ENCODE results near the gene CNOT3. TPM values are rescaled to one million over a fixed set of nuclear protein-coding genes. Genes with fewer than 3 reads are reported as not detected.

CNOT3 gene
- total and polyA plus RNA-seq, 2 donors (not counting 3 experiments of a cell fraction or from before 2014, with no cell fraction given): 20.4 to 74.7 TPM

GRCh38 chr19:54201172-54201701 lies 63.7 kb downstream of the CNOT3 start:
- no peaks in the 10 kb centered on the region for H3K9me3 ChIP-seq (replicated peaks; ENCODE audit: control insufficient read depth, insufficient read depth, low read length)
- peak overlapping the region; percentile 96 for H3K4me2 ChIP-seq (ENCODE audit: insufficient read depth, low read length)
- no peaks in the 10 kb centered on the region for H3K9me1 ChIP-seq (replicated peaks; ENCODE audit: control insufficient read depth, extremely low read depth, insufficient read depth, low read length)
- no peaks in the 10 kb centered on the region for H3K27me3 ChIP-seq (ENCODE audit: control insufficient read depth in 2 of 2, insufficient read depth in 2 of 2, low read length in 2 of 2)
- peaks cover 56% of the 10 kb centered on the region for H3K79me2 ChIP-seq (ENCODE audit: control insufficient read depth, insufficient read depth, low read length)
- no peak overlapping the region for H2AFZ ChIP-seq (ENCODE audit: low read depth, low read length)
- peak overlapping the region; percentile 91 for H3K27ac ChIP-seq (ENCODE audit: insufficient read depth, low read depth, low read length)
- CTCF ChIA-PET: interaction anchor here (1.4 to 2.0 kb wide), 2 partner anchors 10 to 65 kb away, joined by 8 read pairs; partner anchors contain the start of gene TSEN34
- H3K4me3 ChIP-seq (replicated peaks in 1 of 3; ENCODE audit: insufficient read depth in 1 of 3, low read depth in 1 of 3, low read length in 3 of 3): peak overlapping the region; percentile 45 to 97 (median 64)
- H4K20me1 ChIP-seq (replicated peaks; ENCODE audit: control insufficient read depth, extremely low read depth, insufficient read depth, low read length): peaks cover 3% of the 10 kb centered on the region
- POLR2A ChIA-PET: interaction anchor here (0.7 to 6.0 kb wide), 7 partner anchors 9 to 680 kb away, joined by 3 to 91 read pairs (median 4); partner anchors contain the start of genes CNOT3, MBOAT7, MYADM and PRPF31
- H3K36me3 ChIP-seq (ENCODE audit: control insufficient read depth in 2 of 2, extremely low read depth in 1 of 2, insufficient read depth in 2 of 2, low read length in 2 of 2): peaks cover 32 to 34% of the 10 kb centered on the region in 2 experiments
- dilution Hi-C loops (cut with MboI; ENCODE audit: extremely low pct_ligation_motif_present, low sequenced_read_pairs) (no loop called here), intact Hi-C loops (cut with micrococcal nuclease) (loop anchor here (5.0 kb wide), 2 partner anchors 39 to 246 kb away; partner anchors contain the start of gene LENG8)
- FAIRE-seq (no peak), DNase-seq (ENCODE audit: low read depth, low spot score) (no peak)
- H3K4me1 ChIP-seq (ENCODE audit: control insufficient read depth, extremely low read depth, insufficient read depth, low read length): peaks cover 40% of the 10 kb centered on the region
- peak overlapping the region; percentile 95 for H3K9ac ChIP-seq (replicated peaks; ENCODE audit: extremely low read depth, insufficient read depth, low read length)
- TSS peak; percentile 54 for BruUV-seq (replicated peaks)
- TF ChIP-seq FOS (IDR thresholded peaks at IDR 0.05; ENCODE audit: borderline replicate concordance, insufficient read depth, low read length) (no peak), POLR2AphosphoS5 (IDR thresholded peaks at IDR 0.05; ENCODE audit: insufficient read depth, low read depth, low read length) (no peak), CTCF (IDR thresholded peaks at IDR 0.05; ENCODE audit: extremely low read depth in 1 of 2, insufficient read depth in 1 of 2, low read depth in 1 of 2, low read length in 2 of 2) (no peak), JUN (IDR thresholded peaks at IDR 0.05; ENCODE audit: borderline replicate concordance, insufficient read depth, insufficient read length, low read depth) (no peak), EZH2 (IDR thresholded peaks at IDR 0.05; ENCODE audit: borderline replicate concordance, low read depth, low read length, severe bottlenecking) (no peak), GATA2 (IDR thresholded peaks at IDR 0.05; ENCODE audit: insufficient read depth, insufficient read length, low read depth, low read length) (no peak), MYC (IDR thresholded peaks at IDR 0.05; ENCODE audit: low read depth, low read length) (no peak)

All from endothelial cell of umbilical vein (primary cell).